Gastroesophageal sphincter (tissue), 4 donors: ENCODE data around the gene RBL2. TPM values are rescaled to one million over a fixed set of nuclear protein-coding genes. Genes with fewer than 3 reads are reported as not detected.
"Not testable (repeated sequence)": the region's sequence is repeated elsewhere in the genome, so short reads cannot be mapped to it uniquely, and the experiment has no call there.

Experiments
- ATAC-seq: fragments of 150-250 bp; one replicate; pipeline ENCODE4 v1.9.1; 2016; ENCODE audit warnings: mild to moderate bottlenecking, moderate library complexity
- H3K27ac ChIP-seq, 4 donors: fragments of 200-600 bp; sonication (generic) in 3 of 4; 1 replicate in 3 of 4; 2 replicates in 1 of 4; pipeline ENCODE4 v1.5.1; 2016 to 2019
- H3K27me3 ChIP-seq: fragments of 200-600 bp; sonication (generic); one replicate; pipeline ENCODE4 v1.5.1; 2019
- H3K36me3 ChIP-seq, 2 donors: fragments of 200-600 bp; sonication (generic); one replicate each; pipeline ENCODE4 v1.5.1; 2019; ENCODE audit warnings: control low read depth in 1 of 2
- H3K4me1 ChIP-seq, 3 donors: fragments of 200-600 bp; sonication (generic); 1 replicate in 2 of 3; 2 replicates in 1 of 3; pipeline ENCODE4 v1.5.1; 2016 to 2019; ENCODE audit warnings: control low read depth in 2 of 3
- H3K4me3 ChIP-seq, 2 donors: fragments of 200-600 bp; sonication (generic); one replicate each; pipeline ENCODE4 v1.5.1; 2019; ENCODE audit warnings: mild to moderate bottlenecking in 1 of 2, moderate library complexity in 1 of 2
- H3K9me3 ChIP-seq, 3 donors: fragments of 200-600 bp; sonication (generic); one replicate each; pipeline ENCODE4 v1.5.1; 2017 to 2019; ENCODE audit warnings: control low read depth in 2 of 3
- EP300 ChIP-seq: sonication (generic); formaldehyde crosslinking; IDR thresholded peaks from one replicate; pipeline ENCODE4 v1.6.1; 2017; ENCODE audit warnings: antibody characterized with exemption, mild to moderate bottlenecking
- POLR2A ChIP-seq, 2 donors: fragments of 450-650 bp; IDR thresholded peaks; one replicate each; pipeline ENCODE4 v1.6.1; 2017; ENCODE audit warnings: antibody characterized with exemption in 2 of 2, mild to moderate bottlenecking in 2 of 2, moderate library complexity in 1 of 2
- POLR2AphosphoS5 ChIP-seq: sonication (generic); formaldehyde crosslinking; IDR thresholded peaks from one replicate; pipeline ENCODE4 v1.6.1; 2017; ENCODE audit warnings: antibody characterized with exemption
- WGBS, 2 donors: methylation state at CpG; one replicate each; pipeline ENCODE4 v1.1.5; 2018; ENCODE audit warnings: low coverage in 1 of 2; 5-methylcytosine and 5-hydroxymethylcytosine counted together
- total RNA-seq, 4 donors: library from RNA; depleted of rRNA; stranded (reverse); fragments of >200 nt; gene quantifications; one replicate each; pipeline ENCODE4 v1.1.0, GENCODE V29; 2016
- TF ChIP-seq, protein P1 (sequence below), 4 experiments: fragments of 200-600 bp in 2 of 4; fragments of 450-650 bp in 2 of 4; sonication (generic) in 1 of 4; IDR thresholded peaks; one replicate each; pipeline ENCODE4 v1.5.1; 2017 to 2019; ENCODE audit warnings: antibody characterized with exemption in 4 of 4, mild to moderate bottlenecking in 2 of 4, moderate library complexity in 2 of 4

Gene RBL2
- total RNA-seq, 4 donors from 2014 or later = 74.5 to 108 (median 98.7) TPM

DNA sequence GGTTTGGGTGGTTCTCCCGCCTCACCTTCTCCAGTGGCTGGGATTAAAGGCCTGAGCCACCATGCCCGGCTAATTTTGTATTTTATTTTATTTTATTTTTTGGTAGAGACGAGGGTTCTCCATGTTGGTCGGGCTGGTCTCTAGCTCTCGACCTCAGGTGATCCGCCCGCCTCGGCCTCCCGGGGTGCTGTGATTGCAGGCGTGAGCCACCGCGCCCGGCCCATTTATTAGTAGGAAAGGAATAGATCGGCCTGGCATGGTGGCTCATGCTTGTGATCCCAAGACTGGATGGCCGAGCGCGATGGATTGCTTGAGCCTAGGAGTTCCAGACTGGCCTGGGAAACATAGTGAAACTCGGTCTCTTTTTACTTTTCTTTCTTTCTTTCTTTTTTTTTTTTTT lies 20.4 kb upstream of the RBL2 start:
- TF ChIP-seq, protein P1, sequence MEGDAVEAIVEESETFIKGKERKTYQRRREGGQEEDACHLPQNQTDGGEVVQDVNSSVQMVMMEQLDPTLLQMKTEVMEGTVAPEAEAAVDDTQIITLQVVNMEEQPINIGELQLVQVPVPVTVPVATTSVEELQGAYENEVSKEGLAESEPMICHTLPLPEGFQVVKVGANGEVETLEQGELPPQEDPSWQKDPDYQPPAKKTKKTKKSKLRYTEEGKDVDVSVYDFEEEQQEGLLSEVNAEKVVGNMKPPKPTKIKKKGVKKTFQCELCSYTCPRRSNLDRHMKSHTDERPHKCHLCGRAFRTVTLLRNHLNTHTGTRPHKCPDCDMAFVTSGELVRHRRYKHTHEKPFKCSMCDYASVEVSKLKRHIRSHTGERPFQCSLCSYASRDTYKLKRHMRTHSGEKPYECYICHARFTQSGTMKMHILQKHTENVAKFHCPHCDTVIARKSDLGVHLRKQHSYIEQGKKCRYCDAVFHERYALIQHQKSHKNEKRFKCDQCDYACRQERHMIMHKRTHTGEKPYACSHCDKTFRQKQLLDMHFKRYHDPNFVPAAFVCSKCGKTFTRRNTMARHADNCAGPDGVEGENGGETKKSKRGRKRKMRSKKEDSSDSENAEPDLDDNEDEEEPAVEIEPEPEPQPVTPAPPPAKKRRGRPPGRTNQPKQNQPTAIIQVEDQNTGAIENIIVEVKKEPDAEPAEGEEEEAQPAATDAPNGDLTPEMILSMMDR (IDR thresholded peaks at IDR 0.05) = no peak
- no peak for TF ChIP-seq POLR2A (IDR thresholded peaks at IDR 0.05)
- Histone ChIP-seq H3K27me3 (peaks cover 8% of the 10 kb centered on the region), H3K36me3 (no peaks in the 10 kb centered on the region), H3K9me3 (no peaks in the 10 kb centered on the region), H3K27ac (no peak overlapping the region), H3K4me3 (no peak overlapping the region), H3K4me1 (no peaks in the 10 kb centered on the region)
- WGBS, 2 donors = 87% methylated on average over 3 of the region's 18 CpGs; no CpG with 5 or more reads in 1 of the 2 donors
- no peak for ATAC-seq

DNA sequence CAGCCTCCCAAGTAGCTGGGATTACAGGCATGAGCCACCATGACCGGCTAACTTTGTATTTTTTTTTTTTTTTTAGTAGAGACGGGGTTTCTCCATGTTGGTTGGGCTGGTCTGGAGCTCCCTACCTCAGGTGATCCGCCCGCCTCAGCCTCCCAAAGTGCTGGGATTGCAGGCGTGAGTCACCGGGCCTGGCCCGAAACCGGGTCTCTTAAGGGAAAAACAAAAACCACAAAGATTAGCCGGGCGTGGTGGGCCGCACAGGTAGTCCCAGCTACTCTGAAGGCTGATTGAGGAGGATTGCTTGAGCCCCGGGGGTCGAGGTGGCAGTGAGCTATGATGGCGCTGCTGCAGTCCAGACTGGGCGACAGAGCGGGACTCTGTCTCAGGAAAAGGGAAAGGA lies 19.9 kb upstream of the RBL2 start:
- WGBS, 2 donors = 95 to 100% methylated on average over 2 to 4 of the region's 16 CpGs
- TF ChIP-seq, protein P1 (IDR thresholded peaks at IDR 0.05) = no peak
- TF ChIP-seq POLR2A (IDR thresholded peaks at IDR 0.05) (no peak), POLR2AphosphoS5 (no peak), EP300 (no peak)

DNA sequence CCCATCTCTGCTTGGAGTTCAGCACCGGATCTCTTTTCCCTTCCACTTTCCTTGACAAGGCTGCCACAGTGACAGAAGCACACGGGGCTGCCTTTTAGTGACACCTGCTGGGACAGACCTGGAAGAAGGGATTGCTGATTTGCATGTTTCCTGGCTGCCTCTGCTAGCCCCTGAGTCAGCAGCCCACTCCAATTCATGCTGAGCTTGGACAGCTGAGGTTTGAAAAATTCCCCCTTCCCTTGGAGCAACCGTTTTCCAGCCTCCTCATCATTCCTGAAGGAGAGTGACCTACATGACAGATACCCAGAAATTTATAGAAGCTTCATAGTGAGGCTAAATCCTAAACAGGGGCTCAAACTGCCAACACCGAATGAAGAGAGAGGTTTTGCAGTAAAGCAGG lies 18.8 kb upstream of the RBL2 start:
- WGBS, 2 donors = 0 to 27% methylated on average over 3 to 4 of the region's 4 CpGs
- ATAC-seq = no peak
- no peaks in the 10 kb centered on the region for H3K9me3 ChIP-seq
- H3K4me3 ChIP-seq = no peak overlapping the region
- no peaks in the 10 kb centered on the region for H3K36me3 ChIP-seq
- H3K4me1 ChIP-seq = no peaks in the 10 kb centered on the region
- H3K27me3 ChIP-seq = peaks cover 8% of the 10 kb centered on the region
- no peak overlapping the region for H3K27ac ChIP-seq
- TF ChIP-seq EP300 = no peak
- TF ChIP-seq POLR2A (IDR thresholded peaks at IDR 0.05) = no peak
- TF ChIP-seq, protein P1 (IDR thresholded peaks at IDR 0.05) = no peak

More for the DNA sequence above, 19.9 kb upstream of the RBL2 start:
- Histone ChIP-seq H3K27ac (no peak overlapping the region), H3K27me3 (peaks cover 8% of the 10 kb centered on the region), H3K4me1 (no peaks in the 10 kb centered on the region), H3K9me3 (no peaks in the 10 kb centered on the region), H3K36me3 (no peaks in the 10 kb centered on the region), H3K4me3 (no peak overlapping the region)
- no peak for ATAC-seq

DNA sequence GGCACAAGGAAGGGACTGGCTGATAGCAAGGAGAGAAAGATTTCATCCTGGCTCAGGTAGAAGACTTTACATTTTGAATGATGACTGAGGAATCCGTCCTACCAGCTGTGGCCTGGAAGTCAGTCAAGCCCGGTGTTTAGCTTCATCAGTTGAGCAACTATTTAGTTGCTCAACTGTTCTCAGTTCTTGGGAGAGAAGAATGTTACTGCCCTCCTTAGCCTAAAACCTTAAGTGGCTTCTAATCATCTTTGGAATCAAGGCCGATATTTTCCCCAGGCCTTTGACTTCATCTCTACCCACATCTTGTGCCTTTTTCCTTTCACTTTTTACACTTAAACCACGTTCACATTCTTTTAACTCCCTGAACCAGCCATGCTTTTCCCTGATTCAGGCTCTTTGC lies 17.3 kb upstream of the RBL2 start:
- no peak for ATAC-seq
- 50 to 68% methylated on average over 1 to 4 of the region's 4 CpGs for WGBS, 2 donors
- Histone ChIP-seq H3K4me3 (no peak overlapping the region), H3K27ac (no peak overlapping the region), H3K36me3 (no peaks in the 10 kb centered on the region), H3K27me3 (peaks cover 8% of the 10 kb centered on the region), H3K4me1 (no peaks in the 10 kb centered on the region), H3K9me3 (no peaks in the 10 kb centered on the region)
- no peak for TF ChIP-seq POLR2AphosphoS5
- TF ChIP-seq, protein P1 (IDR thresholded peaks at IDR 0.05) = no peak
- no peak for TF ChIP-seq EP300
- no peak for TF ChIP-seq POLR2A (IDR thresholded peaks at IDR 0.05)

DNA sequence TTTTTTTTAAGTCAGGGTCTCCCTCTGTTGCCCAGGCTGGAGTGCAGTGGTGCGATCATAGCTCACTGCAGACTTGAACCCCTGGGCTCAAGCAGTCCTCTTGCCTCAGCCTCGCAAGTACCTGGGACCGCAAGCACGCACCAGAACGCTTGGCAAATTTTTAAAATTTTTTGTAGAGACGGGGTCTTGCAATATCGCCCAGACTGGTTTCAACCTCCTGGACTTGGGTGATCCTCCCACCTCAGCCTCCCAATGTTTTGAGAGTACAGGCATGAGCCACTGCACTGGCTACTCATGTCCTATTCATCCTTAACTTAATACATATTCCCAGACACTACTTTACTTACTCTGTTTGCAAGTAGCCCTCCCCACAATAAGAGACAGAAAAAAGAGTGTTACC lies 16.3 kb upstream of the RBL2 start:
- Histone ChIP-seq H3K27me3 (peaks cover 4% of the 10 kb centered on the region), H3K36me3 (no peaks in the 10 kb centered on the region), H3K27ac (no peak overlapping the region), H3K4me3 (no peak overlapping the region), H3K9me3 (no peaks in the 10 kb centered on the region), H3K4me1 (no peaks in the 10 kb centered on the region)
- no peak for ATAC-seq
- no peak for TF ChIP-seq POLR2AphosphoS5
- TF ChIP-seq EP300 = no peak
- WGBS, 2 donors = 92 to 100% methylated on average over 1 to 5 of the region's 7 CpGs

DNA sequence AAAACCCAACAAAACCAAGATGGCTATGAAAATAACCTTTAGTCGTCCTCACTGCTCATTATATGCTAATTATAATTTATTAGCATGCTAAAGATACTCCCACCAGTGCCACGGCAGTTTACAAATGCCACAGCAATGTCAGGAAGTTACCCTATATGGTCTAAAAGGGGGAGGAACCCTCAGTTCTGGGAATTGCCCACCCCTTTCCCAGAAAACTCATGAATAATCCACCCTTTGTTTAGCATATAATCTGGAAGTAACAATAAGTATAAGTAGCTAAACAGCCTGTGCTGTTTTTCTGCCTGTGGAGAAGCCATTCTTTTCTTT lies 14.9 kb upstream of the RBL2 start:
- H3K36me3 ChIP-seq, H3K4me3 ChIP-seq, ATAC-seq, H3K27ac ChIP-seq, H3K4me1 ChIP-seq, H3K27me3 ChIP-seq, H3K9me3 ChIP-seq: not testable (repeated sequence)
- 31 to 61% methylated on average over 2 of the region's 2 CpGs for WGBS, 2 donors
